Keratinocyte (primary cell): ENCODE measurements around the gene LUZP1. TPM values are rescaled to one million over a fixed set of nuclear protein-coding genes. Genes with fewer than 3 reads are reported as not detected.
A peak's percentile ranks its signal among the peaks of the same experiment; 100 is the strongest.

Source experiments
- DNase-seq: peaks from one replicate; pipeline ENCODE4 v3.0.0-alpha.2; 2011; ENCODE audit warnings: low read depth, missing footprints, low spot score
- FAIRE-seq: peaks from 2 replicates; lab custom pipeline; 2011; peaks lifted over from hg19 to GRCh38; lab: Jason Lieb, UNC
- H2AFZ ChIP-seq: 2 replicates; pipeline ENCODE4 v1.6.0; 2012; ENCODE audit warnings: low read length, control low read depth, inconsistent platforms; ENCODE audit not compliant: control insufficient read depth
- H3K27ac ChIP-seq: 2 replicates; pipeline ENCODE4 v1.5.1; 2011; ENCODE audit warnings: low read length; ENCODE audit not compliant: control insufficient read depth, insufficient read depth
- H3K27me3 ChIP-seq: 3 replicates; pipeline ENCODE4 v1.6.0; 2011; ENCODE audit warnings: low read length; ENCODE audit not compliant: control insufficient read depth, insufficient read depth; ENCODE audit errors: extremely low read depth
- H3K36me3 ChIP-seq, 2 experiments: 2 replicates in 1 of 2; 3 replicates in 1 of 2; pipeline ENCODE4 v1.5.1; 2011; ENCODE audit warnings: low read length in 2 of 2, mild to moderate bottlenecking in 1 of 2; ENCODE audit not compliant: control insufficient read depth in 2 of 2, insufficient read depth in 2 of 2; ENCODE audit errors: extremely low read depth in 1 of 2
- H3K4me1 ChIP-seq: 3 replicates; pipeline ENCODE4 v1.5.1; 2011; ENCODE audit warnings: low read length; ENCODE audit not compliant: control insufficient read depth, insufficient read depth; ENCODE audit errors: extremely low read depth
- H3K4me2 ChIP-seq: 3 replicates; pipeline ENCODE4 v1.6.0; 2011; ENCODE audit warnings: low read depth, low read length; ENCODE audit not compliant: control insufficient read depth, insufficient read depth; ENCODE audit errors: extremely low read depth
- H3K4me3 ChIP-seq, 3 experiments: fragments of 200-600 bp in 1 of 3; sonication (generic) in 1 of 3; 2 replicates in 2 of 3; 3 replicates in 1 of 3; pipeline ENCODE4 v1.5.1; 2011 to 2016; ENCODE audit warnings: low read length in 3 of 3, mild to moderate bottlenecking in 3 of 3, control low read depth in 2 of 3, inconsistent platforms in 1 of 3, low read depth in 1 of 3, mixed read lengths in 1 of 3, mixed run types in 1 of 3, moderate library complexity in 1 of 3; ENCODE audit not compliant: control insufficient read depth in 2 of 3, insufficient read depth in 2 of 3; ENCODE audit errors: extremely low read depth in 1 of 3
- H3K79me2 ChIP-seq: 2 replicates; pipeline ENCODE4 v1.6.0; 2012; ENCODE audit warnings: low read length; ENCODE audit not compliant: control insufficient read depth, insufficient read depth
- H3K9ac ChIP-seq: 3 replicates; pipeline ENCODE4 v1.6.0; 2011; ENCODE audit warnings: low read length; ENCODE audit not compliant: control insufficient read depth, insufficient read depth; ENCODE audit errors: extremely low read depth
- H3K9me1 ChIP-seq: 3 replicates; pipeline ENCODE4 v1.6.0; 2011; ENCODE audit warnings: low read length; ENCODE audit not compliant: control insufficient read depth, insufficient read depth; ENCODE audit errors: extremely low read depth
- H3K9me3 ChIP-seq: 2 replicates; pipeline ENCODE4 v1.5.1; 2012; ENCODE audit warnings: low read depth, low read length; ENCODE audit not compliant: control insufficient read depth
- H4K20me1 ChIP-seq: 3 replicates; pipeline ENCODE4 v1.6.0; 2011; ENCODE audit warnings: low read length; ENCODE audit not compliant: control insufficient read depth, insufficient read depth; ENCODE audit errors: extremely low read depth
- EZH2 ChIP-seq: IDR thresholded peaks from one replicate; pipeline ENCODE4 v1.6.1; 2012; ENCODE audit warnings: inconsistent platforms, mild to moderate bottlenecking, low read length, moderate library complexity
- dilution Hi-C: fragments of 300-500 bp; cut with MboI; formaldehyde crosslinking; loops from one replicate; pipeline ENCODE4 v1.7.0; 2020; ENCODE audit warnings: low sequenced_read_pairs; ENCODE audit not compliant: extremely low pct_ligation_motif_present
- polyA plus RNA-seq, 5 experiments: library from polyadenylated mRNA; depleted of rRNA in 3 of 5; stranded (reverse) in 3 of 5; stranded (forward) in 1 of 5; unstranded in 1 of 5; fragments of >200 nt; gene quantifications; 1 replicate in 1 of 5; 2 replicates in 3 of 5; 3 replicates in 1 of 5; pipeline versions ENCODE4 v1.2.1 to v1.2.3, GENCODE V29; 2011 to 2012; ENCODE audit warnings: missing spikeins in 2 of 5, low read depth in 1 of 5, low replicate concordance in 1 of 5
- TF ChIP-seq, protein P1 (sequence below), 3 experiments: IDR thresholded peaks in 1 of 3; conservative IDR thresholded peaks in 1 of 3; optimal IDR thresholded peaks in 1 of 3; 2 replicates in 2 of 3; 3 replicates in 1 of 3; pipeline versions ENCODE3 to v1.5.1; 2011; ENCODE audit warnings: low read length in 3 of 3, mild to moderate bottlenecking in 3 of 3, moderate library complexity in 2 of 3, control low read depth in 1 of 3, inconsistent platforms in 1 of 3; ENCODE audit not compliant: insufficient read depth in 2 of 3; ENCODE audit errors: extremely low read depth in 1 of 3

LUZP1 gene
- polyA plus RNA-seq, 1 donor (not counting 4 experiments of a cell fraction or from before 2014, with no cell fraction given) = 52.5 TPM

DNA sequence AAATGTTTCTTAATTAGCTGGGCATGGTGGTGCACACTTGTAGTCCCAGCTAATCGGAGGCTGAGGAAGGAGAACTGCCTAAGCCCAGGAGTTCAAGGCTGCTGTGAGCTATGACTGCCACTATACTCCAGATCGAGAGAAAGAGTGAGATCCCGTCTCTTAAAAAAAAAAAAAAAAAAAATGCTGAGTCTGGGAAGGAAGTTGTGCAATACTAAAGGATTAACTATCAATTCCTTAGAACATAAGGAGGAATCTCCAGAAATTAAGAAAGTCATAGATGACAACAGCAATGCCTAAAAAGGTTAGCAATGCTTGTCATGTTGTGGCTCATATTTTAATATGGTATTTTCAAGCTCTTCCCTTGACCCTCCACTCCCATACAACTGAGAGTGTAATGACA, 5.3 kb downstream of the LUZP1 start:
- no peaks in the 10 kb centered on the region for H3K27me3 ChIP-seq
- no peaks in the 10 kb centered on the region for H3K9me1 ChIP-seq
- H3K36me3 ChIP-seq = no peaks in the 10 kb centered on the region
- dilution Hi-C loops = no loop called here
- TF ChIP-seq EZH2 = no peak
- TF ChIP-seq, protein P1, sequence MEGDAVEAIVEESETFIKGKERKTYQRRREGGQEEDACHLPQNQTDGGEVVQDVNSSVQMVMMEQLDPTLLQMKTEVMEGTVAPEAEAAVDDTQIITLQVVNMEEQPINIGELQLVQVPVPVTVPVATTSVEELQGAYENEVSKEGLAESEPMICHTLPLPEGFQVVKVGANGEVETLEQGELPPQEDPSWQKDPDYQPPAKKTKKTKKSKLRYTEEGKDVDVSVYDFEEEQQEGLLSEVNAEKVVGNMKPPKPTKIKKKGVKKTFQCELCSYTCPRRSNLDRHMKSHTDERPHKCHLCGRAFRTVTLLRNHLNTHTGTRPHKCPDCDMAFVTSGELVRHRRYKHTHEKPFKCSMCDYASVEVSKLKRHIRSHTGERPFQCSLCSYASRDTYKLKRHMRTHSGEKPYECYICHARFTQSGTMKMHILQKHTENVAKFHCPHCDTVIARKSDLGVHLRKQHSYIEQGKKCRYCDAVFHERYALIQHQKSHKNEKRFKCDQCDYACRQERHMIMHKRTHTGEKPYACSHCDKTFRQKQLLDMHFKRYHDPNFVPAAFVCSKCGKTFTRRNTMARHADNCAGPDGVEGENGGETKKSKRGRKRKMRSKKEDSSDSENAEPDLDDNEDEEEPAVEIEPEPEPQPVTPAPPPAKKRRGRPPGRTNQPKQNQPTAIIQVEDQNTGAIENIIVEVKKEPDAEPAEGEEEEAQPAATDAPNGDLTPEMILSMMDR (optimal IDR thresholded peaks at IDR 0.05 in 1 of 3, IDR thresholded peaks at IDR 0.05 in 1 of 3, conservative IDR thresholded peaks at IDR 0.05 in 1 of 3; ENCODE audit: extremely low read depth in 1 of 3, insufficient read depth in 2 of 3, low read length in 3 of 3) = no peak
- H4K20me1 ChIP-seq = peaks cover 4% of the 10 kb centered on the region
- no peaks in the 10 kb centered on the region for H3K9me3 ChIP-seq
- H3K79me2 ChIP-seq = peaks cover 95% of the 10 kb centered on the region
- DNase-seq (no peak), FAIRE-seq (no peak)
- no peak overlapping the region for H3K27ac ChIP-seq
- H3K4me3 ChIP-seq = no peak overlapping the region
- peak overlapping the region; percentile 5 for H3K4me2 ChIP-seq
- H3K4me1 ChIP-seq = peaks cover 33% of the 10 kb centered on the region
- no peak overlapping the region for H3K9ac ChIP-seq
- no peak overlapping the region for H2AFZ ChIP-seq

DNA sequence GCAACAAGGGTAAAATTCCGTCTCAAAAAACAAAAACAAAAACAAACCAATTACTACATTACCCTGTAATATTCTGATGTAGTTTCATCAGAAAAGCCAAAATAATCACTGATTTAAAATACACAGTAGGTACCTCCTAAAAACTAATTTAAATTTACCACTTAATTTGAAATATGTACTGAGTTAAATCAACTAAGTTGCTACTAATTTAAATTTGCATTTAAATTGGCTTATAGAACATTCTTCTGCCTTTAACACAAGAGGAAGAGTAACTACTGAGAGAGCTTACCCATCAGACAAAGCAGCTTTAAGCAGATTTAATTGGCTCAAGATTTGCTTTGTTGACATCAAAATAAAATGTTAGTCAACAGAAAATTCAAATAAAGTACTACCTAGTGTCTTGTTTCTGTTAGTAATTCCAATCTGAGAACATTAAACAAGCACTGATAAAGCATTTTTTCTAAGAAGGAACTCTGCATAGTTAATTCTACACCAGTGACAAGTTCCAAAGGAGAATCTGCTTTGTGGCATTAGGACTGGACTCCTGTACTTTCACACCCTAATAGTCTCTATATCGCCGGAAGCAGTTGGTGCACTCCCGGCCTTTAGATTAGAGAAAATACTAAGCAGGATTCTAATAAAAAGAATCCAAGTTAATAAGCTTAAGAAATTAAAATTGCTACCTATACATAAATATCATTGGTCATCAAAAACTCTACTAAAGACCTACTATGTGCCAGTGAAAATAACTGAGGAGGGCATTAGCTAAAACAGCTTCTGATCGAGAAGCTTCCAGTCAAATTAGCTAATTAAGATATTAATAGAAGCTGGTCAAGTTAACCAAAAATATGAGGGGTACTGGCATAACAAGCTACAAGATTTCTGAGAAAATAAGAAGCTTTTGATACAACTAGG, 8.4 kb downstream of the LUZP1 start:
- peaks cover 97% of the 10 kb centered on the region for H3K79me2 ChIP-seq
- H3K27ac ChIP-seq = no peak overlapping the region
- no peak overlapping the region for H3K4me2 ChIP-seq
- no peak for FAIRE-seq
- no peaks in the 10 kb centered on the region for H3K36me3 ChIP-seq
- TF ChIP-seq, protein P1 (optimal IDR thresholded peaks at IDR 0.05 in 1 of 3, IDR thresholded peaks at IDR 0.05 in 1 of 3, conservative IDR thresholded peaks at IDR 0.05 in 1 of 3; ENCODE audit: extremely low read depth in 1 of 3, insufficient read depth in 2 of 3, low read length in 3 of 3) = no peak
- no peak for TF ChIP-seq EZH2
- peaks cover 16% of the 10 kb centered on the region for H3K4me1 ChIP-seq
- no peak overlapping the region for H3K4me3 ChIP-seq
- no peaks in the 10 kb centered on the region for H3K27me3 ChIP-seq
- no peaks in the 10 kb centered on the region for H3K9me3 ChIP-seq
- H3K9ac ChIP-seq = no peak overlapping the region
- H4K20me1 ChIP-seq = peaks cover 20% of the 10 kb centered on the region
- DNase-seq = no peak
- no peaks in the 10 kb centered on the region for H3K9me1 ChIP-seq
- H2AFZ ChIP-seq = no peak overlapping the region
- dilution Hi-C loops = no loop called here
